HG02870 (cell line): Measurements from ENCODE around the gene SALL3.
"Not testable (repeated sequence)": the region's sequence is repeated elsewhere in the genome, so short reads cannot be mapped to it uniquely, and the experiment has no call there.

ENCODE experiments used
- ATAC-seq: cut with Tn5 transposase; IDR thresholded peaks from one replicate; pipeline ENCODE4 v1.9.1; 2021; ENCODE audit warnings: mild to moderate bottlenecking, moderate library complexity; ENCODE audit not compliant: unreplicated experiment

The SALL3 gene

DNA sequence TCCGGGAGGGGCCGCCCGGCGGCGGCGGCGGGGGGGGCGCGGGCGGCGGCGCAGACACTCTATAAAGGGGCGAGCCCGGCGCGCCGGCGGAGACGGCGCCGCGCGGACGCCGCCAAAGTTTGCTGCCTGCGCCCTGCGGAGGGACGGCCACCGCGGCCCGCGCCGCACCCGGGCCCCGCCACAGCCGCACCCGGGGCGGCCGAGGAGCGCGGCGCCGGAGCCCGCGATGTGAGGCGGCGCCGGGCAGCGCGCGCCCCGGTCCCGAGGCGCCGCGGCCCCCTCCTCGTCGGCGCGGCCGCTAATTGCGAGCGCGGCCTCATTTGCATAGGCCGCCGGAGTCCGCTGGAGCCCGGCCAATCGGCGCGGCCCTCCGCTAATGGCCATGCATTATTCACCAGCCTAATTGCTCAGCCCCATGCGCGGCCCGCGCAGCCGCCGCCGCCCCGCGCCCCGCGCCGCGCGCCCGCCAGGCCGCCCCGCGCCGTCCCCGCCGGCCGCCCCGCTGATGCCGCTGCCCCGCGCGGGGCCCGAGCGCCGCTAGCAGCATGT, at the start of gene SALL3:
Gene SALL3, plus strand, starts transcription at position 89 of the 549 bp plus-strand sequence. Its CDS starts 457 bp downstream, at position 546.
- no peak for ATAC-seq

GRCh38 chr18:78932281-78932680, 47.3 kb upstream of the SALL3 start:
- ATAC-seq, result no peak

GRCh38 chr18:78934003-78934402, 45.6 kb upstream of the SALL3 start:
- ATAC-seq, result no peak

- no peak for ATAC-seq
Observed at GRCh38 chr18:78934551-78935225, 44.9 kb upstream of the SALL3 start.

- no peak for ATAC-seq
Observed at GRCh38 chr18:78935406-78935805, 44.2 kb upstream of the SALL3 start.

DNA sequence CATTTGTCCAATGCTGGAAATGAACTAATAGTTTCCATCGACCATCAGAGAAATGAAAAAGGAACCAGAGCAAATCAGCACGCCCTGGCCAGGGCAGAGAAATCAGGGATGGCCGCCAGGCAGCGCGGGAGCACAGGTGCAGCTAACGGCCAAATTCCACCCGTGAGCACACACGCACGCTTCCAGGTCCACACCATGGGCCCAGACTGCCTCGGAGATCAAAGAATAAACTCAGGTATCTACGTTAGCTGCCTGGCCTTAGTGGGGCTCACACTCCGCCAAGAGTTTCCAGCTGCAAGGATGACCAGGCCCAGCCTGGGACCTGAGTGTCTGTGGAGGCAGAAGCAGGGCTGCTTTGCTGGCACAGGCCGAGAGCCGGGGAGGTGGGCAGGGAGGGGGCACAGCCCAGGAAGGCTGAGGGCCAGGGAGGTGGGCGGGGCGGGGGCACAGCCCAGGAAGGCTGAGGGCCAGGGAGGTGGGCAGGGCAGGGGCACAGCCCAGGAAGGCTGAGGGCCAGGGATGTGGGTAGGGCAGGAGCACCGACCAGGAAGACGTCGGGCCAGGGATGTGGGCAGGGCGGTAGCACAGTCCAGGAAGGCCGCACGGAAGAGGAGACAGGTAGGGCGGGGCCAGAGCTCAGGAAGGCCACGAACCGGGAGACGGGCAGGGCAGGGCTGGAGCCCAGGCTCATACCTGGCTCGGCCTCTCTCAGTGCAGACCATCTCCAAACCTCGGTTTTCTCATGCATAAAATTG, 43.2 kb upstream of the SALL3 start:
- ATAC-seq, result no peak

DNA sequence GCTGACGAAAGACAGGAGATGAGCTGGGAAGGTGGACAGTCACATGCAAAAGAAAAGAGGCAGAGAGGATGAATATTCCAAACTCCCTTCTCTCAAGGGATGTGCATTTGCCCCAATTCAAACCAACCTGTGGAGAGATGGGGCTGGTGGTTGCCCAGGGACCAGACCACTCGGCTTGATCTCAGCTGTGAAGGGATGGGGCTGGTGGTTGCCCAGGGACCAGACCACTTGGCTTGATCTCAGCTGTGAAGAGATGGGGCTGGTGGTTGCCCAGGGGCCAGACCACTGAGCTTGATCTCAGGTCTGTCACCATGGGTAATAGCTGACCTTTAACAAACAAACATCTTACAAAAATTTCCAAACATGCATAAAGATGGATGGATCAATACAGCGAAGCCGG, 42.5 kb upstream of the SALL3 start:
- ATAC-seq, result no peak

GRCh38 chr18:78939105-78939504, 40.5 kb upstream of the SALL3 start:
- no peak for ATAC-seq

GRCh38 chr18:78939734-78940494, 39.7 kb upstream of the SALL3 start:
- ATAC-seq, result no peak

DNA sequence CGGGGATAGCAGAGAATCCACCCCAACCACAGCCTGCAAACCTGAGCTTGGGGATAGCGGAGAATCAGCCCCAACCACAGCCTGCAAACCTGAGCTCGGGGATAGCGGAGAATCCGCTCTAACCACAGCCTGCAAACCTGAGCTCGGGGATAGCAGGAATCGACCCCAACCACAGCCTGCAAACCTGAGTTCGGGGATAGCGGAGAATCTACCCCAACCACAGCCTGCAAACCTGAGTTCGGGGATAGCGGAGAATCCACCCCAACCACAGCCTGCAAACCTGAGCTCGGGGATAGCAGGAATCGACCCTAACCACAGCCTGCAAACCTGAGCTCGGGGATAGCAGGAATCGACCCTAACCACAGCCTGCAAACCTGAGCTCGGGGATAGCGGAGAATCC, 37.4 kb upstream of the SALL3 start:
- ATAC-seq, result not testable (repeated sequence)

GRCh38 chr18:78945628-78946027, 34.0 kb upstream of the SALL3 start:
- ATAC-seq, result no peak

- ATAC-seq, result no peak
Observed at GRCh38 chr18:78947291-78947690, 32.3 kb upstream of the SALL3 start.

- no peak for ATAC-seq
Observed at GRCh38 chr18:78948221-78948620, 31.4 kb upstream of the SALL3 start.

DNA sequence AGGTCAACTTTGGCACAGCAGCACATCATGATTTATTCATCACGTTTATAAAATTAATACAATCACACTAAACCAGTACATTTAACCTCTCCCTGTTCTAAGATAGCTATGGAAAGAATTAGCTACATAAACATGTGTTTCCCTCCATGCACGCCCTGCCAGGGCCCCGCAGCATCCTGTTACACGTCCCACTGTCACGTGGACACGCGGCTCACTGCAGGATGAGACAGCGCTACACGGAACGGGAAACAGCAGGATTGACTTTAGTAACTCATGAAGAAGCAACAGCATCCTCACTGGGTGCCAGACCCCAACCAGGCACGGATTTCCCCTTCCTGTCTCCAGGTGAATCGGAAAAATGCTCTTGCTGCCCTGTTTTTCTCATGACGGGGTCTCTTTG, 30.9 kb upstream of the SALL3 start:
- no peak for ATAC-seq

- no peak for ATAC-seq
Observed at GRCh38 chr18:78949216-78949615, 30.4 kb upstream of the SALL3 start.

- ATAC-seq, result no peak
Observed at GRCh38 chr18:78950386-78950785, 29.2 kb upstream of the SALL3 start.

GRCh38 chr18:78953566-78953965, 26.1 kb upstream of the SALL3 start:
- no peak for ATAC-seq

- no peak for ATAC-seq
Observed at GRCh38 chr18:78955051-78955450, 24.6 kb upstream of the SALL3 start.

DNA sequence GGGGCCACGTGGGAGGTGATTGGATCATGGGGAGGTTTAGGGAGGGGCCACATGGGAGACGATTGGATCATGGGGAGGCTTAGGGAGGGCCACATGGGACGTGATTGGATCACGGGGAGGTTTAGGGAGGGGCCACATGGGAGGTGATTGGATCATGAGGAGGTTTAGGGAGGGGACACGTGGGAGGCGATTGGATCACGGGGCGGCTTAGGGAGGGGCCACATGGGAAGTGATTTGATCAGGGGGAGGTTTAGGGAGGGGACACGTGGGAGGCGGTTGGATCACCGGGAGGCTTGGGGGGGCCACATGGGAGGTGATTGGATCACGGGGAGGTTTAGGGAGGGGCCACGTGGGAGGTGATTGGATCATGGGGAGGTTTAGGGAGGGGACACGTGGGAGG, 22.5 kb upstream of the SALL3 start:
- no peak for ATAC-seq

- no peak for ATAC-seq
Observed at GRCh38 chr18:78960709-78961108, 18.9 kb upstream of the SALL3 start.

DNA sequence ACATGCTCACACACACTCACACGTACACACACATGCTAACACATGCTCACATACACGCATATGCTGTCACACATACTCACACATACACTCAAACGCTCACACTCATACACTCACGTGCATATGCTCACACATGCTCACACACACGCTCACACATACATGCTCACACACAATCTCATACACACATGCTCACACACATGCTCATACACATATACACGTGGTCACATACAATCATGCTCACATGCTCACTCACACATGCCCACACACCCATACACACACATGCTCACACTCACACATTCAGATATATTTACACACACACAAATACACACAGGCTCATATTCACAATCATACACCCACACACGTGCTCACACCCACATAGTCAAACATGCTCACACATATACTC, 17.5 kb upstream of the SALL3 start:
- no peak for ATAC-seq
